Smooth muscle cell (in vitro differentiated cells): ENCODE data around the gene RHOA. TPM values are rescaled to one million over a fixed set of nuclear protein-coding genes. Genes with fewer than 3 reads are reported as not detected.

ENCODE experiments used
- DNase-seq: peaks from one replicate; lab custom pipeline; 2025; ENCODE audit not compliant: unreplicated experiment; lab: John Stamatoyannopoulos, UW
- H2AFZ ChIP-seq: fragments of 200-600 bp; sonication (generic); 2 replicates; pipeline ENCODE4 v1.6.0; 2016; ENCODE audit warnings: antibody characterized with exemption, low read depth, mild to moderate bottlenecking
- H3F3A ChIP-seq: fragments of 200-600 bp; sonication (generic); 2 replicates; pipeline ENCODE4 v1.6.0; 2017; ENCODE audit warnings: antibody characterized with exemption, low read depth
- H3K27ac ChIP-seq: fragments of 200-600 bp; sonication (generic); 2 replicates; pipeline ENCODE4 v1.5.1; 2016; ENCODE audit warnings: low read depth, mild to moderate bottlenecking
- H3K27me3 ChIP-seq: fragments of 200-600 bp; sonication (generic); 2 replicates; pipeline ENCODE4 v1.6.1; 2016; ENCODE audit warnings: low read depth, mild to moderate bottlenecking
- H3K36me3 ChIP-seq: fragments of 200-600 bp; sonication (generic); 2 replicates; pipeline ENCODE4 v1.5.1; 2016; ENCODE audit warnings: low read depth
- H3K4me1 ChIP-seq: fragments of 200-600 bp; sonication (generic); 2 replicates; pipeline ENCODE4 v1.5.1; 2016; ENCODE audit warnings: low read depth
- H3K4me2 ChIP-seq: fragments of 200-600 bp; sonication (generic); 2 replicates; pipeline ENCODE4 v1.6.0; 2016; ENCODE audit warnings: mild to moderate bottlenecking
- H3K4me3 ChIP-seq: fragments of 200-600 bp; sonication (generic); 2 replicates; pipeline ENCODE4 v1.5.1; 2016; ENCODE audit warnings: mild to moderate bottlenecking
- H3K79me2 ChIP-seq: fragments of 200-600 bp; sonication (generic); 2 replicates; pipeline ENCODE4 v1.6.0; 2016; ENCODE audit warnings: low read depth, mild to moderate bottlenecking
- H3K9ac ChIP-seq: fragments of 200-600 bp; sonication (generic); 2 replicates; pipeline ENCODE4 v1.6.0; 2016; ENCODE audit warnings: low read depth
- H3K9me3 ChIP-seq: fragments of 200-600 bp; sonication (generic); replicated peaks from 2 replicates; pipeline ENCODE4 v1.5.1; 2016; ENCODE audit warnings: low read depth
- H4K20me1 ChIP-seq: fragments of 200-600 bp; sonication (generic); 2 replicates; pipeline ENCODE4 v1.6.0; 2016; ENCODE audit warnings: low read depth
- WGBS: methylation state at CpG from one replicate; pipeline ENCODE4 v1.1.7; 2016; ENCODE audit warnings: low lambda C conversion rate; 5-methylcytosine and 5-hydroxymethylcytosine counted together
- polyA plus RNA-seq: library from polyadenylated mRNA; unstranded; fragments of >200 nt; fragmentation: Nextera tagmentation; extraction: Ambion mirVana; gene quantifications from 2 replicates; pipeline ENCODE4 v1.2.1, GENCODE V29; 2016
- total RNA-seq: library from RNA; depleted of rRNA; stranded (reverse); fragments of >200 nt; gene quantifications from 2 replicates; pipeline ENCODE4 v1.2.3, GENCODE V29; 2014
- TF ChIP-seq, protein P1 (sequence below): fragments of 200-600 bp; sonication (generic); IDR thresholded peaks from 2 replicates; pipeline ENCODE4 v1.5.1; 2017; ENCODE audit warnings: borderline replicate concordance, mild to moderate bottlenecking, antibody characterized with exemption; ENCODE audit not compliant: insufficient read depth, poor library complexity, severe bottlenecking

RHOA gene
- total and polyA plus RNA-seq, 2 experiments from 2014 or later, result 447 to 530 TPM

DNA sequence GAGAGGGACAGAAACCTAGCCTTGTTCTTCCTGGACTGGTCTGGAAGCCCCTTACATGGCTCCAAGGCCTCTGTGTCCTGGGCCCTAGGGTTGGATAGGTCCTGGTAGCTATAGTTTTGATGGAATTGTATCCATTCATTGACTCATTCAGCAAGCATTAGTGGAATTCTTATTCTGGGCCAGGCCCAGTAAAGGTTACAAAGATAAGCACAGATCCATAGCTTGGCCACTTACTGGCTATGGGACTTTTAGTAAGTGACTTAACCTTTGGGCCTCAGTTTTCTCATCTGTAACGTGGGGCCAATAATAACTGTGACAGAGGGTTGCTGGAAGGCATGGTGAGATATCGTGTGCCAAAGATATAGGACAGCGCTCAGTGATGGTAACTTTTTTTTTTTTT, 44.7 kb upstream of the RHOA start:
- Histone ChIP-seq H3K4me1 (peaks cover 15% of the 10 kb centered on the region), H3K27me3 (no peaks in the 10 kb centered on the region), H3K4me3 (no peak overlapping the region), H3K36me3 (no peaks in the 10 kb centered on the region), H4K20me1 (no peaks in the 10 kb centered on the region), H3K27ac (no peak overlapping the region), H3K4me2 (no peak overlapping the region), H3K79me2 (no peaks in the 10 kb centered on the region), H3K9me3 (no peaks in the 10 kb centered on the region), H3F3A (peaks cover under 1% of the 10 kb centered on the region), H3K9ac (no peak overlapping the region), H2AFZ (no peak overlapping the region)
- TF ChIP-seq, protein P1, sequence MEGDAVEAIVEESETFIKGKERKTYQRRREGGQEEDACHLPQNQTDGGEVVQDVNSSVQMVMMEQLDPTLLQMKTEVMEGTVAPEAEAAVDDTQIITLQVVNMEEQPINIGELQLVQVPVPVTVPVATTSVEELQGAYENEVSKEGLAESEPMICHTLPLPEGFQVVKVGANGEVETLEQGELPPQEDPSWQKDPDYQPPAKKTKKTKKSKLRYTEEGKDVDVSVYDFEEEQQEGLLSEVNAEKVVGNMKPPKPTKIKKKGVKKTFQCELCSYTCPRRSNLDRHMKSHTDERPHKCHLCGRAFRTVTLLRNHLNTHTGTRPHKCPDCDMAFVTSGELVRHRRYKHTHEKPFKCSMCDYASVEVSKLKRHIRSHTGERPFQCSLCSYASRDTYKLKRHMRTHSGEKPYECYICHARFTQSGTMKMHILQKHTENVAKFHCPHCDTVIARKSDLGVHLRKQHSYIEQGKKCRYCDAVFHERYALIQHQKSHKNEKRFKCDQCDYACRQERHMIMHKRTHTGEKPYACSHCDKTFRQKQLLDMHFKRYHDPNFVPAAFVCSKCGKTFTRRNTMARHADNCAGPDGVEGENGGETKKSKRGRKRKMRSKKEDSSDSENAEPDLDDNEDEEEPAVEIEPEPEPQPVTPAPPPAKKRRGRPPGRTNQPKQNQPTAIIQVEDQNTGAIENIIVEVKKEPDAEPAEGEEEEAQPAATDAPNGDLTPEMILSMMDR, result no peak
- DNase-seq, result no peak
- 95% methylated on average over 3 of the region's 3 CpGs for WGBS

DNA sequence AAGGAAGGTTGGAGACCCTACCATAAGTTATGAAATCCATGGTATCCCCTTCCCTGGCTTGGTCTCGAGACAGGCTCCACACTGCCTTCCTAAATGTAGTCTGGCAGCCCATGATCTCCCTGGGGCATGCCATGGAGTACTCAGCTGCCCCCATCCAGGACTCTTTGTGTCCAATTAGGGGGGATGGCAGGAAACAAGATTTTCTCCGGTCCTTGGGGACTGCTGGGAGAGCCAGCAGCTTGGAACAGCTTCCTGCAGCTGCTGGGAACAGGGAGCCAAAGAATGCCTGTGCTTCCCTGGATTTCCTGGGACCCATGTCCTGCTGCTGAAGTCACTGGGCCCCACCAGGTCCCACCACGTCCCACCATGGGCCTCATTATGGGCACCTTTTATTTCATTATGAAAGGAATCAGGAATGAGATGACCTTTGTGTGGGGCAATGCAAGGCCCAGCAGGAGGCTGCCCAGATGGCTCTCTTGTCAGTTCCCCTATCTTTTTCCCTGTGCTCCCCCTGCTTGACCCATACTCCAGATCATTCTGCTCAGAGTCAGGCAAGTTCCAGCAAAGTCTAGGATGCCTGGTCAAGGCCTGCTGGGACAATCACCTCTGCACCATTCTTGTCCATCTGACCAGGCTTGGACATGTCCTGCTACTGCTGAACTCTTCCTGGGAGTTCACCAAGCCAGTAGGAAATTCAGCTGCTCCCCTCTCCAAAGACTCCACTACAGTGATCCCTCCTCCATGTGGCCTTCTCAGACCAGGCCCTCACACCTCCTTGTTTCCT, 43.3 kb upstream of the RHOA start:
- Histone ChIP-seq H3K4me2 (no peak overlapping the region), H3K27ac (no peak overlapping the region), H2AFZ (no peak overlapping the region), H3K9ac (no peak overlapping the region), H3F3A (no peaks in the 10 kb centered on the region), H3K4me1 (peaks cover 6% of the 10 kb centered on the region), H3K4me3 (no peak overlapping the region), H3K36me3 (no peaks in the 10 kb centered on the region), H3K9me3 (no peaks in the 10 kb centered on the region), H3K27me3 (no peaks in the 10 kb centered on the region), H4K20me1 (no peaks in the 10 kb centered on the region), H3K79me2 (no peaks in the 10 kb centered on the region)
- TF ChIP-seq, protein P1, result no peak
- 70% methylated on average over 3 of the region's 3 CpGs for WGBS
- no peak for DNase-seq

DNA sequence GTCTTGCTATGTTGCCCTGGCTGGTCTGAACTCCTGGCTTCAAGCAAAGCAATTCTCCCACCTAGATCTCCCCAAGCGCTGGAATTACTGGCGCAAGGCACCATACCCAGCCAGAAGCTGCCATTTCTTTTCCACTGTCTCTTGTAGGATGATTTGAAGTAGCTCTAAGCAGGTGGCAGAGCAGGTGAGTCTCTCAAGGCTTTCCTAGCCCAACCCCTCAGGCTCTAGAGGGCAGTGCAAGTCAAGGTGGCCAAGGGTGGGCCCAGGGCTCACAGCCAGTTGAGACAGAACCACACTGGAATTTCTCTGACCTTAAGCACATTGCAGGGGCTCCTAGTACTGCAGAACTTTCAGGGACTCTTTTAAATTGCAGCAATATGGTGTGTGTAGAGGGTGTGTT, 42.7 kb upstream of the RHOA start:
- WGBS, result 29% methylated on average over 2 of the region's 2 CpGs
- no peak overlapping the region for H2AFZ ChIP-seq
- H3K27me3 ChIP-seq, result no peaks in the 10 kb centered on the region
- no peak for DNase-seq
- peaks cover 6% of the 10 kb centered on the region for H3K4me1 ChIP-seq
- no peaks in the 10 kb centered on the region for H3K79me2 ChIP-seq
- no peaks in the 10 kb centered on the region for H4K20me1 ChIP-seq
- H3K36me3 ChIP-seq, result no peaks in the 10 kb centered on the region
- no peaks in the 10 kb centered on the region for H3K9me3 ChIP-seq
- no peak overlapping the region for H3K4me2 ChIP-seq
- no peak overlapping the region for H3K9ac ChIP-seq
- no peak overlapping the region for H3K4me3 ChIP-seq
- H3K27ac ChIP-seq, result no peak overlapping the region
- no peaks in the 10 kb centered on the region for H3F3A ChIP-seq
- TF ChIP-seq, protein P1, result no peak

DNA sequence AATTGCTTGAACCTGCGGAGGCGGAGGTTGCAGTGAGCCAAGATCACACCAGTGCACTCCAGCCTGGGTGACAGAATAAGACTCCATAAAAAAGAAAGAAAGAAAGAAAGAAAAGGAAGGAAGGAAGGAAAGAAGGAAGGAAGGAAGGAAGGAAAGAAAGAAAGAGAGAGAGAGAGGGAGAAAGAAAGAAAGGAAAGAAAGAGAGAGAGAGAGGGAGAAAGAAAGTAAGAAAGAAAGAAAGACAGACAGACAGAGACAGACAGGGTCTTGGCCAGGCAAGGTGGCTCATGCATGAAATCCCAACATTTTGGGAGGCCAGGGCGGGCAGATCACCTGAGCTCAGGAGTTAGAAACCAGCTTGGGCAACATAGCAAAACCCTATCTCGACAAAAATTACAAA, 41.8 kb upstream of the RHOA start:
- DNase-seq, result no peak
- Histone ChIP-seq H3K36me3 (no peaks in the 10 kb centered on the region), H3K4me1 (peaks cover 6% of the 10 kb centered on the region), H3K79me2 (no peaks in the 10 kb centered on the region), H4K20me1 (no peaks in the 10 kb centered on the region), H3F3A (no peaks in the 10 kb centered on the region), H2AFZ (no peak overlapping the region), H3K9me3 (no peaks in the 10 kb centered on the region), H3K27ac (no peak overlapping the region), H3K4me3 (no peak overlapping the region), H3K27me3 (no peaks in the 10 kb centered on the region), H3K4me2 (no peak overlapping the region), H3K9ac (no peak overlapping the region)
- TF ChIP-seq, protein P1, result no peak
- WGBS, result 91% methylated on average over 4 of the region's 4 CpGs
